Astrocyte (in vitro differentiated cells and primary cell): Measurements from ENCODE around the gene APLP2.

Experiments
- EZH2 ChIP-seq: IDR thresholded peaks from 2 replicates; pipeline ENCODE4 v1.6.1; 2012; ENCODE audit warnings: mild to moderate bottlenecking, low read length, inconsistent platforms; ENCODE audit not compliant: insufficient read depth
- TF ChIP-seq, protein P1 (sequence below): IDR thresholded peaks from 2 replicates; pipeline ENCODE4 v1.5.1; 2011; ENCODE audit warnings: low read depth, mild to moderate bottlenecking, inconsistent platforms, low read length, moderate library complexity; ENCODE audit not compliant: insufficient read depth

DNA sequence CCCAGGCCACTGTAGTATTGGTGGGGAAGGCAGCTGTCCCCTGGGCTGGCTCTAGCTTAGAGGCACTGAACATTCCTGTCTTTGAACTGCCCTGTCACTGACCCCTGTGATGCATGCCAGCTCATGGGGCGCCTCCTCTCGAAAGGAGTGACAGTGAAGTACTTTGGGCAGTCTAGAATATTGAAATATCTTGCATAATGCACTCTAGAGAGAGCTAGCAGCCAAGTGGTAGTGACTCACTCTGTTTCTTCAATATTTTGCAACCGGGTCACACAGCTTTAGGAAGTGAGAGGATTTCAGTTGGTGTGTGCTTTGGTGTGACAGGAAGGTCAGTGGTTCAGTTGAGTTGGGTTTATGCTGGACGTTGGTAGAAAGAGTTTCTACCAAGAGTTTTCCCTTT is 54.4 kb downstream of the APLP2 start:
- TF ChIP-seq, protein P1, sequence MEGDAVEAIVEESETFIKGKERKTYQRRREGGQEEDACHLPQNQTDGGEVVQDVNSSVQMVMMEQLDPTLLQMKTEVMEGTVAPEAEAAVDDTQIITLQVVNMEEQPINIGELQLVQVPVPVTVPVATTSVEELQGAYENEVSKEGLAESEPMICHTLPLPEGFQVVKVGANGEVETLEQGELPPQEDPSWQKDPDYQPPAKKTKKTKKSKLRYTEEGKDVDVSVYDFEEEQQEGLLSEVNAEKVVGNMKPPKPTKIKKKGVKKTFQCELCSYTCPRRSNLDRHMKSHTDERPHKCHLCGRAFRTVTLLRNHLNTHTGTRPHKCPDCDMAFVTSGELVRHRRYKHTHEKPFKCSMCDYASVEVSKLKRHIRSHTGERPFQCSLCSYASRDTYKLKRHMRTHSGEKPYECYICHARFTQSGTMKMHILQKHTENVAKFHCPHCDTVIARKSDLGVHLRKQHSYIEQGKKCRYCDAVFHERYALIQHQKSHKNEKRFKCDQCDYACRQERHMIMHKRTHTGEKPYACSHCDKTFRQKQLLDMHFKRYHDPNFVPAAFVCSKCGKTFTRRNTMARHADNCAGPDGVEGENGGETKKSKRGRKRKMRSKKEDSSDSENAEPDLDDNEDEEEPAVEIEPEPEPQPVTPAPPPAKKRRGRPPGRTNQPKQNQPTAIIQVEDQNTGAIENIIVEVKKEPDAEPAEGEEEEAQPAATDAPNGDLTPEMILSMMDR, result no peak
- TF ChIP-seq EZH2, result no peak
